ENCODE results near the gene NLRP1. TPM values are rescaled to one million over a fixed set of nuclear protein-coding genes. Genes with fewer than 3 reads are reported as not detected.

Gene NLRP1
- total and polyA plus RNA-seq, 2 experiments from 2014 or later: 102 to 103 TPM

GRCh38 chr17:5571281-5571680 lies 13.0 kb downstream of the NLRP1 start:
- no peaks in the 10 kb centered on the region for H3K27me3 ChIP-seq
- H3K4me3 ChIP-seq: no peak overlapping the region
- H3K4me1 ChIP-seq (ENCODE audit: low read depth): no peaks in the 10 kb centered on the region
- no peak for TF ChIP-seq CTCF (IDR thresholded peaks at IDR 0.05; ENCODE audit: low read depth, low read length)
- H3K36me3 ChIP-seq: no peaks in the 10 kb centered on the region
- DNase-seq (ENCODE audit: low read depth in 1 of 2, low spot score in 1 of 2): no peak
- no peaks in the 10 kb centered on the region for H3K9me3 ChIP-seq (ENCODE audit: low read depth)
- H3K27ac ChIP-seq: no peak overlapping the region

- no peak for TF ChIP-seq CTCF (IDR thresholded peaks at IDR 0.05; ENCODE audit: low read depth, low read length)
- H3K36me3 ChIP-seq: no peaks in the 10 kb centered on the region
- H3K27me3 ChIP-seq: no peaks in the 10 kb centered on the region
- no peaks in the 10 kb centered on the region for H3K9me3 ChIP-seq (ENCODE audit: low read depth)
- no peak overlapping the region for H3K27ac ChIP-seq
- DNase-seq (ENCODE audit: low read depth in 1 of 2, low spot score in 1 of 2): no peak
- no peak overlapping the region for H3K4me3 ChIP-seq
- no peaks in the 10 kb centered on the region for H3K4me1 ChIP-seq (ENCODE audit: low read depth)
These were observed 18.5 kb downstream of the NLRP1 start for GRCh38 chr17:5565808-5566207.

GRCh38 chr17:5563456-5563855 lies 20.9 kb downstream of the NLRP1 start:
- no peak overlapping the region for H3K4me3 ChIP-seq
- DNase-seq (ENCODE audit: low read depth in 1 of 2, low spot score in 1 of 2): peak in 1 of 2 donors; percentile 12
- no peak for TF ChIP-seq CTCF (IDR thresholded peaks at IDR 0.05; ENCODE audit: low read depth, low read length)
- H3K27me3 ChIP-seq: no peaks in the 10 kb centered on the region
- H3K27ac ChIP-seq: no peak overlapping the region
- H3K4me1 ChIP-seq (ENCODE audit: low read depth): no peaks in the 10 kb centered on the region
- no peaks in the 10 kb centered on the region for H3K9me3 ChIP-seq (ENCODE audit: low read depth)
- no peaks in the 10 kb centered on the region for H3K36me3 ChIP-seq

GRCh38 chr17:5562661-5563360 lies 21.5 kb downstream of the NLRP1 start:
- no peak for DNase-seq (ENCODE audit: low read depth in 1 of 2, low spot score in 1 of 2)
- Histone ChIP-seq H3K9me3 (ENCODE audit: low read depth) (no peaks in the 10 kb centered on the region), H3K27me3 (no peaks in the 10 kb centered on the region), H3K27ac (no peak overlapping the region), H3K36me3 (no peaks in the 10 kb centered on the region), H3K4me3 (no peak overlapping the region), H3K4me1 (ENCODE audit: low read depth) (no peaks in the 10 kb centered on the region)
- TF ChIP-seq CTCF (IDR thresholded peaks at IDR 0.05; ENCODE audit: low read depth, low read length): no peak

- H3K36me3 ChIP-seq: no peaks in the 10 kb centered on the region
- H3K27ac ChIP-seq: no peak overlapping the region
- no peaks in the 10 kb centered on the region for H3K4me1 ChIP-seq (ENCODE audit: low read depth)
- no peak for DNase-seq (ENCODE audit: low read depth in 1 of 2, low spot score in 1 of 2)
- no peaks in the 10 kb centered on the region for H3K27me3 ChIP-seq
- no peak for TF ChIP-seq CTCF (IDR thresholded peaks at IDR 0.05; ENCODE audit: low read depth, low read length)
- H3K9me3 ChIP-seq (ENCODE audit: low read depth): no peaks in the 10 kb centered on the region
- no peak overlapping the region for H3K4me3 ChIP-seq
These were observed 22.4 kb downstream of the NLRP1 start for GRCh38 chr17:5561736-5562571.
